ENCODE results near the gene GPR135. TPM values are rescaled to one million over a fixed set of nuclear protein-coding genes. Genes with fewer than 3 reads are reported as not detected.

The GPR135 gene
- total and polyA plus RNA-seq, 7 donors = 0.50 to 12.7 (median 5.7) TPM; not detected in 2

- no peaks in the 10 kb centered on the region for H3K9me3 ChIP-seq
- DNase-seq = no peak
- H3K27ac ChIP-seq = peak overlapping the region; percentile 10 to 95 (median 94)
- intact Hi-C loops (cut with DNase I) = loop anchor here (5.0 to 10.0 kb wide), 3 partner anchors 767 to 1055 kb away; partner anchors contain the start of genes DACT1, KIAA0586, PPM1A and TIMM9
- H3K36me3 ChIP-seq = peaks cover 0 to 25% (median 5%) of the 10 kb centered on the region in 4 donors
- no peak overlapping the region for H3K4me3 ChIP-seq
- WGBS, 2 donors = 12 to 40% methylated on average over 1 of the region's 1 CpG
- peaks cover 0 to 46% (median 29%) of the 10 kb centered on the region in 4 donors for H3K4me1 ChIP-seq
- no peaks in the 10 kb centered on the region for H3K27me3 ChIP-seq
- no peak for TF ChIP-seq POLR2AphosphoS5 (IDR thresholded peaks at IDR 0.05)
- TF ChIP-seq CTCF (IDR thresholded peaks at IDR 0.05) = no peak
- no peak for TF ChIP-seq EP300 (IDR thresholded peaks at IDR 0.05)
- TF ChIP-seq POLR2A (IDR thresholded peaks at IDR 0.05) = no peak
Measured at GRCh38 chr14:59480166-59480565, 15.0 kb upstream of the GPR135 start.

GRCh38 chr14:59478540-59478939, 13.4 kb upstream of the GPR135 start:
- Histone ChIP-seq H3K27ac (no peak overlapping the region), H3K27me3 (no peaks in the 10 kb centered on the region), H3K9me3 (no peaks in the 10 kb centered on the region), H3K36me3 (peaks cover 0 to 38% (median 5%) of the 10 kb centered on the region in 4 donors), H3K4me3 (no peak overlapping the region), H3K4me1 (peaks cover 0 to 56% (median 35%) of the 10 kb centered on the region in 4 donors)
- intact Hi-C loops (cut with DNase I) = no loop called here
- 95 to 96% methylated on average over 3 of the region's 3 CpGs for WGBS, 2 donors
- DNase-seq = no peak
- TF ChIP-seq POLR2AphosphoS5 (IDR thresholded peaks at IDR 0.05) (no peak), POLR2A (IDR thresholded peaks at IDR 0.05) (no peak), CTCF (IDR thresholded peaks at IDR 0.05) (no peak), EP300 (IDR thresholded peaks at IDR 0.05) (no peak)

GRCh38 chr14:59475709-59476108, 10.5 kb upstream of the GPR135 start:
- no peak for TF ChIP-seq POLR2AphosphoS5 (IDR thresholded peaks at IDR 0.05)
- no peak for TF ChIP-seq POLR2A (IDR thresholded peaks at IDR 0.05)
- no peak for TF ChIP-seq CTCF (IDR thresholded peaks at IDR 0.05)
- TF ChIP-seq EP300 (IDR thresholded peaks at IDR 0.05) = no peak
- WGBS, 2 donors = 92 to 99% methylated on average over 1 of the region's 1 CpG
- DNase-seq = no peak
- intact Hi-C loops (cut with DNase I) = no loop called here
- H3K4me1 ChIP-seq = peaks cover 0 to 27% (median 14%) of the 10 kb centered on the region in 4 donors
- no peaks in the 10 kb centered on the region for H3K9me3 ChIP-seq
- H3K27me3 ChIP-seq = no peaks in the 10 kb centered on the region
- H3K36me3 ChIP-seq = peaks cover 0 to 55% (median 8%) of the 10 kb centered on the region in 4 donors
- peak overlapping the region in 1 of 4 donors; percentile 69 for H3K27ac ChIP-seq
- H3K4me3 ChIP-seq = no peak overlapping the region

- intact Hi-C loops (cut with DNase I) = no loop called here
- no peak for DNase-seq
- Histone ChIP-seq H3K4me1 (peaks cover 0 to 12% (median 7%) of the 10 kb centered on the region in 4 donors), H3K9me3 (no peaks in the 10 kb centered on the region), H3K4me3 (no peak overlapping the region), H3K27ac (peak overlapping the region; percentile 27 to 69 (median 52)), H3K27me3 (no peaks in the 10 kb centered on the region), H3K36me3 (peaks cover 0 to 61% (median 8%) of the 10 kb centered on the region in 4 donors)
- WGBS, 2 donors = 78 to 83% methylated on average over 1 of the region's 1 CpG
- no peak for TF ChIP-seq POLR2AphosphoS5 (IDR thresholded peaks at IDR 0.05)
- TF ChIP-seq POLR2A (IDR thresholded peaks at IDR 0.05) = no peak
- TF ChIP-seq CTCF (IDR thresholded peaks at IDR 0.05) = no peak
Measured at GRCh38 chr14:59474172-59474571, 9.0 kb upstream of the GPR135 start.
